Esophagus squamous epithelium (tissue), 4 donors: ENCODE data around the gene GPR42.

ENCODE experiments used
- CTCF ChIP-seq, 6 experiments: fragments of 450-650 bp in 4 of 6; fragments of 200-600 bp in 2 of 6; sonication (generic) in 2 of 6; IDR thresholded peaks; one replicate each; pipeline ENCODE4 v1.5.1; 2016 to 2019; ENCODE audit warnings: antibody characterized with exemption in 6 of 6, mild to moderate bottlenecking in 4 of 6, moderate library complexity in 4 of 6
- POLR2A ChIP-seq, 4 donors: fragments of 450-650 bp; IDR thresholded peaks; one replicate each; pipeline ENCODE4 v1.6.1; 2017; ENCODE audit warnings: antibody characterized with exemption in 4 of 4, mild to moderate bottlenecking in 4 of 4, moderate library complexity in 3 of 4

- TF ChIP-seq CTCF (IDR thresholded peaks at IDR 0.05) (no peak), POLR2A (IDR thresholded peaks at IDR 0.05) (no peak)
These were observed 28.4 kb downstream of the GPR42 start for GRCh38 chr19:35399231-35399630.
